ENCODE results near the gene KNG1. TPM values are rescaled to one million over a fixed set of nuclear protein-coding genes. Genes with fewer than 3 reads are reported as not detected.

Gene KNG1
- total and polyA plus RNA-seq, 7 donors: 0.16 to 0.26 TPM; not detected in 5

- ATAC-seq: no peak
- TF ChIP-seq, protein P1, sequence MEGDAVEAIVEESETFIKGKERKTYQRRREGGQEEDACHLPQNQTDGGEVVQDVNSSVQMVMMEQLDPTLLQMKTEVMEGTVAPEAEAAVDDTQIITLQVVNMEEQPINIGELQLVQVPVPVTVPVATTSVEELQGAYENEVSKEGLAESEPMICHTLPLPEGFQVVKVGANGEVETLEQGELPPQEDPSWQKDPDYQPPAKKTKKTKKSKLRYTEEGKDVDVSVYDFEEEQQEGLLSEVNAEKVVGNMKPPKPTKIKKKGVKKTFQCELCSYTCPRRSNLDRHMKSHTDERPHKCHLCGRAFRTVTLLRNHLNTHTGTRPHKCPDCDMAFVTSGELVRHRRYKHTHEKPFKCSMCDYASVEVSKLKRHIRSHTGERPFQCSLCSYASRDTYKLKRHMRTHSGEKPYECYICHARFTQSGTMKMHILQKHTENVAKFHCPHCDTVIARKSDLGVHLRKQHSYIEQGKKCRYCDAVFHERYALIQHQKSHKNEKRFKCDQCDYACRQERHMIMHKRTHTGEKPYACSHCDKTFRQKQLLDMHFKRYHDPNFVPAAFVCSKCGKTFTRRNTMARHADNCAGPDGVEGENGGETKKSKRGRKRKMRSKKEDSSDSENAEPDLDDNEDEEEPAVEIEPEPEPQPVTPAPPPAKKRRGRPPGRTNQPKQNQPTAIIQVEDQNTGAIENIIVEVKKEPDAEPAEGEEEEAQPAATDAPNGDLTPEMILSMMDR (IDR thresholded peaks at IDR 0.05): no peak
Measured at GRCh38 chr3:186784820-186785494, 67.8 kb downstream of the KNG1 start.

GRCh38 chr3:186785495-186786018 lies 68.4 kb downstream of the KNG1 start:
- ATAC-seq (no peak), DNase-seq (no peak)
- H3K4me1 ChIP-seq: peaks cover 49% of the 10 kb centered on the region
- H3K36me3 ChIP-seq (ENCODE audit: insufficient read depth in 1 of 2, low read depth in 1 of 2): peaks cover 26 to 65% of the 10 kb centered on the region in 2 donors
- peak overlapping the region; percentile 93 for H3K4me3 ChIP-seq
- 24 to 29% (median 27%) methylated on average over 7 of the region's 7 CpGs for WGBS, 3 donors
- no peaks in the 10 kb centered on the region for H3K27me3 ChIP-seq (ENCODE audit: insufficient read depth in 3 of 3, low read length in 2 of 3)
- intact Hi-C loops (cut with DNase I): no loop called here
- no peaks in the 10 kb centered on the region for H3K9me3 ChIP-seq
- TF ChIP-seq, protein P1 (IDR thresholded peaks at IDR 0.05): no peak
- H3K27ac ChIP-seq: peak overlapping the region; percentile 14

More at GRCh38 chr3:186784820-186785494, 67.8 kb downstream of the KNG1 start:
- intact Hi-C loops (cut with DNase I): loop anchor here in 1 of 2 donors (5.0 kb wide), 2 partner anchors 213 to 848 kb away; partner anchors contain the start of genes DNAJB11 and TRA2B
- 12 to 15% (median 13%) methylated on average over 7 of the region's 7 CpGs for WGBS, 3 donors
- no peaks in the 10 kb centered on the region for H3K27me3 ChIP-seq (ENCODE audit: insufficient read depth in 3 of 3, low read length in 2 of 3)
- H3K4me3 ChIP-seq: peak overlapping the region; percentile 93
- H3K9me3 ChIP-seq: no peaks in the 10 kb centered on the region
- peak overlapping the region; percentile 98 for H3K27ac ChIP-seq
- peaks cover 49% of the 10 kb centered on the region for H3K4me1 ChIP-seq
- DNase-seq: no peak
- H3K36me3 ChIP-seq (ENCODE audit: insufficient read depth in 1 of 2, low read depth in 1 of 2): peaks cover 26 to 59% of the 10 kb centered on the region in 2 donors

DNA sequence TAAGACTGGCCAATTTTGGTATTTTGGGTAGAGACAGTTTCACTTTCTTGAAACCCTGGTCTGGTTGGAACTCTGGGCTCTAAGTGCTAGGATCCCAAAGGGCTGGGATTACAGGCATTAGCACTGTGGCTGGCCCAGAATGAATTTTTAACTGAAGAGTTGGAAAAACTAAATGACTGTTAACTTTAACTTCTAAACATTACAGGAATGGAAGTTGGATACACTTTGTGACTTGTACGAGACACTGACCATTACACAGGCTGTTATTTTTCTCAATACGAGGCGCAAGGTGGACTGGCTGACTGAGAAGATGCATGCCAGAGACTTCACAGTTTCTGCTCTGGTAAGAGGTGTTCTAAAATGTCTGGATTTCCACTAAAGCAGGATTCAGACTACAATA lies 69.8 kb downstream of the KNG1 start:
- no peak for ATAC-seq
- Histone ChIP-seq H3K27ac (peak overlapping the region; percentile 19), H3K36me3 (ENCODE audit: insufficient read depth in 1 of 2, low read depth in 1 of 2) (peaks cover 26 to 70% of the 10 kb centered on the region in 2 donors), H3K9me3 (no peaks in the 10 kb centered on the region), H3K4me1 (peaks cover 49% of the 10 kb centered on the region), H3K4me3 (peak overlapping the region; percentile 93), H3K27me3 (ENCODE audit: insufficient read depth in 3 of 3, low read length in 2 of 3) (no peaks in the 10 kb centered on the region)
- WGBS, 3 donors: 70 to 80% (median 79%) methylated on average over 3 of the region's 3 CpGs
- no peak for DNase-seq
- intact Hi-C loops (cut with DNase I): no loop called here
- TF ChIP-seq, protein P1 (IDR thresholded peaks at IDR 0.05): no peak

DNA sequence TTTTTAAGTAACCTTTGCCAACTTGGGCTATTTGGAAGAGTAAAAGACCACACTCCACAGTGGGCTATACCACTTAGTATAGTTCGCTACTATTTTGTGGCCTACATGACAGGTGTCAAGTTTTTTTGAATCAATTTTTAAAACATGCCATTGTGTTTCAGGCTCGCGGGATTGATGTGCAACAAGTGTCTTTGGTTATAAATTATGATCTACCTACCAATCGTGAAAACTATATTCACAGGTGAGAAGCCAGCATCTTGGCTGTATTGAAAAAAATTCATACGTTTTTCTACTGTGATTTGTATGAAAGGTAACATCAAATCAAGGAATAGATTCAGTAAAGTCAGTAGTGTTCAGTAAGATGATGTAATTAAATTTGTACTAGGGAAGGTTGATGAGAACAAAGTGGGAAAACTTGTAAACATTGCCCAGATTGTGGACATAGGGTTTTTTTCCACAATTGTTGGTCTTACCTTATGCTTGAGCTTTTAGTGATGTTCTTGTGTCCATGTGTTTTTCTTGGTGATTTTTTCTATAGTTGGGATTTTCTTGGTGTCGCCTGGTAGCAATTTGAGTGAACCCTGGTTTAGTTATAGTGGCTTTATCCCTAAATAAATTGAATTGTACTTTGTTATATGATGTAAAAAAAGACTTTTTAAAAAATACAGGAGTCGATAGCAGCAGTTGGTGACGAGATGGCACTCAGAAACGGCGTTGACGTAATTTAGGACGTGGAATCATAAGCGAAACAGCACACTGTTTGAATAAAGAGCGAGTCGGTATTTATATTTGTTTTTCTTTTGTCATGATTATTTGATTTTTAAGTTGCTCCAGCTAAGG lies 70.7 kb downstream of the KNG1 start:
- Histone ChIP-seq H3K27me3 (ENCODE audit: insufficient read depth in 3 of 3, low read length in 2 of 3) (no peaks in the 10 kb centered on the region), H3K4me1 (peaks cover 45% of the 10 kb centered on the region), H3K4me3 (peak overlapping the region; percentile 93), H3K36me3 (ENCODE audit: insufficient read depth in 1 of 2, low read depth in 1 of 2) (peaks cover 26 to 79% of the 10 kb centered on the region in 2 donors), H3K27ac (peak overlapping the region; percentile 19), H3K9me3 (no peaks in the 10 kb centered on the region)
- intact Hi-C loops (cut with DNase I): no loop called here
- WGBS, 3 donors: 73 to 82% (median 75%) methylated on average over 15 of the region's 15 CpGs
- ATAC-seq (no peak), DNase-seq (no peak)
- TF ChIP-seq, protein P1 (IDR thresholded peaks at IDR 0.05): no peak

All from psoas muscle (tissue), 8 donors.